GM23338 (cell line): Measurements from ENCODE around the gene RAPGEFL1.
"Not testable (repeated sequence)": the region's sequence is repeated elsewhere in the genome, so short reads cannot be mapped to it uniquely, and the experiment has no call there.

Experiments used
- EZH2 ChIP-seq: fragments of 200-600 bp; sonication (generic); IDR thresholded peaks from one replicate; pipeline ENCODE4 v1.8.0; 2017; ENCODE audit warnings: antibody characterized with exemption, mild to moderate bottlenecking, low read depth; ENCODE audit not compliant: unreplicated experiment
- ZNF331 ChIP-seq: fragments of 250-450 bp; sonication (Bioruptor Pico); IDR thresholded peaks from 2 replicates; pipeline ENCODE4 v1.5.0; 2020; ENCODE audit warnings: low read depth, mild to moderate bottlenecking, moderate library complexity
- TF ChIP-seq, protein P1 (sequence below), 2 experiments: fragments of 200-600 bp in 1 of 2; sonication (generic) in 1 of 2; conservative IDR thresholded peaks; 2 replicates each; pipeline versions ENCODE4 v1.5.1 to v1.6.1; 2016 to 2017; ENCODE audit warnings: antibody characterized with exemption in 2 of 2, low read depth in 2 of 2, mild to moderate bottlenecking in 2 of 2, moderate library complexity in 1 of 2
- TF ChIP-seq, protein P2 (sequence below): IDR thresholded peaks from 2 replicates; pipeline ENCODE4 v1.6.1; 2016; ENCODE audit warnings: antibody characterized with exemption
- TF ChIP-seq, protein P3 (sequence below): IDR thresholded peaks from one replicate; pipeline ENCODE4 v1.6.1; 2018; ENCODE audit warnings: antibody characterized with exemption; ENCODE audit not compliant: unreplicated experiment

DNA sequence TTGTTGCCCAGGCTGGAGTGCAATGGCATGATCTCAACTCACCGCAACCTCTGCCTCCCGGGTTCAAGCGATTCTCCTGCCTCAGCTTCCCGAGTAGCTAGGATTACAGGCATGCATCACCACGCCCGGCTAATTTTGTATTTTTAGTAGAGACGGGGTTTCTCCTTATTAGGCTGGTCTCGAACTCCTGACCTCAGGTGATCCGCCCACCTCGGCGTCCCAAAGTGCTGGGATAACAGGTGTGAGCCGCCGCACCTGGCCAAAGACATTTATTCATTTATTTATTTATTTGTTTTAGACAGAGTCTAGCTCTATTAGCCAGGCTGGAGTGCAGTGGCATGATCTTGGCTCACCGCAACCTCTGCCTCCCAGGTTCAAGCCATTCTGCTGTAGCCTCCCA, 51.9 kb downstream of the RAPGEFL1 start:
- TF ChIP-seq, protein P1, sequence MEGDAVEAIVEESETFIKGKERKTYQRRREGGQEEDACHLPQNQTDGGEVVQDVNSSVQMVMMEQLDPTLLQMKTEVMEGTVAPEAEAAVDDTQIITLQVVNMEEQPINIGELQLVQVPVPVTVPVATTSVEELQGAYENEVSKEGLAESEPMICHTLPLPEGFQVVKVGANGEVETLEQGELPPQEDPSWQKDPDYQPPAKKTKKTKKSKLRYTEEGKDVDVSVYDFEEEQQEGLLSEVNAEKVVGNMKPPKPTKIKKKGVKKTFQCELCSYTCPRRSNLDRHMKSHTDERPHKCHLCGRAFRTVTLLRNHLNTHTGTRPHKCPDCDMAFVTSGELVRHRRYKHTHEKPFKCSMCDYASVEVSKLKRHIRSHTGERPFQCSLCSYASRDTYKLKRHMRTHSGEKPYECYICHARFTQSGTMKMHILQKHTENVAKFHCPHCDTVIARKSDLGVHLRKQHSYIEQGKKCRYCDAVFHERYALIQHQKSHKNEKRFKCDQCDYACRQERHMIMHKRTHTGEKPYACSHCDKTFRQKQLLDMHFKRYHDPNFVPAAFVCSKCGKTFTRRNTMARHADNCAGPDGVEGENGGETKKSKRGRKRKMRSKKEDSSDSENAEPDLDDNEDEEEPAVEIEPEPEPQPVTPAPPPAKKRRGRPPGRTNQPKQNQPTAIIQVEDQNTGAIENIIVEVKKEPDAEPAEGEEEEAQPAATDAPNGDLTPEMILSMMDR (conservative IDR thresholded peaks at IDR 0.05; ENCODE audit: low read depth in 2 of 2), result not testable (repeated sequence)
- not testable (repeated sequence) for TF ChIP-seq EZH2; ZNF331 (CRISPR knock-in tag)
- TF ChIP-seq, protein P2, sequence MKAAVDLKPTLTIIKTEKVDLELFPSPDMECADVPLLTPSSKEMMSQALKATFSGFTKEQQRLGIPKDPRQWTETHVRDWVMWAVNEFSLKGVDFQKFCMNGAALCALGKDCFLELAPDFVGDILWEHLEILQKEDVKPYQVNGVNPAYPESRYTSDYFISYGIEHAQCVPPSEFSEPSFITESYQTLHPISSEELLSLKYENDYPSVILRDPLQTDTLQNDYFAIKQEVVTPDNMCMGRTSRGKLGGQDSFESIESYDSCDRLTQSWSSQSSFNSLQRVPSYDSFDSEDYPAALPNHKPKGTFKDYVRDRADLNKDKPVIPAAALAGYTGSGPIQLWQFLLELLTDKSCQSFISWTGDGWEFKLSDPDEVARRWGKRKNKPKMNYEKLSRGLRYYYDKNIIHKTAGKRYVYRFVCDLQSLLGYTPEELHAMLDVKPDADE, result not testable (repeated sequence)
- TF ChIP-seq, protein P3, sequence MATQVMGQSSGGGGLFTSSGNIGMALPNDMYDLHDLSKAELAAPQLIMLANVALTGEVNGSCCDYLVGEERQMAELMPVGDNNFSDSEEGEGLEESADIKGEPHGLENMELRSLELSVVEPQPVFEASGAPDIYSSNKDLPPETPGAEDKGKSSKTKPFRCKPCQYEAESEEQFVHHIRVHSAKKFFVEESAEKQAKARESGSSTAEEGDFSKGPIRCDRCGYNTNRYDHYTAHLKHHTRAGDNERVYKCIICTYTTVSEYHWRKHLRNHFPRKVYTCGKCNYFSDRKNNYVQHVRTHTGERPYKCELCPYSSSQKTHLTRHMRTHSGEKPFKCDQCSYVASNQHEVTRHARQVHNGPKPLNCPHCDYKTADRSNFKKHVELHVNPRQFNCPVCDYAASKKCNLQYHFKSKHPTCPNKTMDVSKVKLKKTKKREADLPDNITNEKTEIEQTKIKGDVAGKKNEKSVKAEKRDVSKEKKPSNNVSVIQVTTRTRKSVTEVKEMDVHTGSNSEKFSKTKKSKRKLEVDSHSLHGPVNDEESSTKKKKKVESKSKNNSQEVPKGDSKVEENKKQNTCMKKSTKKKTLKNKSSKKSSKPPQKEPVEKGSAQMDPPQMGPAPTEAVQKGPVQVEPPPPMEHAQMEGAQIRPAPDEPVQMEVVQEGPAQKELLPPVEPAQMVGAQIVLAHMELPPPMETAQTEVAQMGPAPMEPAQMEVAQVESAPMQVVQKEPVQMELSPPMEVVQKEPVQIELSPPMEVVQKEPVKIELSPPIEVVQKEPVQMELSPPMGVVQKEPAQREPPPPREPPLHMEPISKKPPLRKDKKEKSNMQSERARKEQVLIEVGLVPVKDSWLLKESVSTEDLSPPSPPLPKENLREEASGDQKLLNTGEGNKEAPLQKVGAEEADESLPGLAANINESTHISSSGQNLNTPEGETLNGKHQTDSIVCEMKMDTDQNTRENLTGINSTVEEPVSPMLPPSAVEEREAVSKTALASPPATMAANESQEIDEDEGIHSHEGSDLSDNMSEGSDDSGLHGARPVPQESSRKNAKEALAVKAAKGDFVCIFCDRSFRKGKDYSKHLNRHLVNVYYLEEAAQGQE, result not testable (repeated sequence)
